RWPE1 (cell line): Measurements from ENCODE around the gene PEAR1.
"Not testable (repeated sequence)": the region's sequence is repeated elsewhere in the genome, so short reads cannot be mapped to it uniquely, and the experiment has no call there.

ENCODE experiments used
- CTCF ChIA-PET: fragments of 350-600 bp; sonication (Branson Sonifier 250); formaldehyde crosslinking; extraction: SDS; loops from one replicate; lab custom pipeline; 2021; lab: Yijun Ruan, JAX
- POLR2A ChIA-PET: fragments of 400-600 bp; formaldehyde crosslinking; extraction: SDS; loops from one replicate; lab custom pipeline; 2020; ENCODE audit warnings: antibody characterized with exemption; ENCODE audit not compliant: low non-redundant PET; lab: Yijun Ruan, JAX
- DNase-seq: peaks from one replicate; pipeline ENCODE4 v3.0.0; 2012; ENCODE audit warnings: low spot score
- H3K27ac ChIP-seq: fragments of 450-650 bp; 2 replicates; pipeline ENCODE4 v1.5.1; 2017
- CTCF ChIP-seq: fragments of 450-650 bp; conservative IDR thresholded peaks from 2 replicates; pipeline ENCODE4 v1.5.1; 2017; ENCODE audit warnings: low read depth, mild to moderate bottlenecking

The PEAR1 gene

GRCh38 chr1:156922986-156923669 is 29.6 kb downstream of the PEAR1 start:
- ChIA-PET POLR2A (no interaction called here), CTCF (interaction anchor here (0.6 kb wide), 2 partner anchors 13 to 167 kb away, joined by 3 to 4 read pairs; no protein-coding TSS in a partner anchor)
- no peak overlapping the region for H3K27ac ChIP-seq
- TF ChIP-seq CTCF, result no peak
- no peak for DNase-seq

GRCh38 chr1:156923670-156924477 is 30.4 kb downstream of the PEAR1 start:
- ChIA-PET CTCF (interaction anchor here (0.6 to 0.9 kb wide), 2 partner anchors 64 to 166 kb away, joined by 3 read pairs; no protein-coding TSS in a partner anchor), POLR2A (no interaction called here)
- no peak for TF ChIP-seq CTCF
- no peak for DNase-seq
- H3K27ac ChIP-seq, result no peak overlapping the region

GRCh38 chr1:156924478-156925153 is 31.1 kb downstream of the PEAR1 start:
- DNase-seq, result no peak
- ChIA-PET POLR2A (no interaction called here), CTCF (interaction anchor here (0.9 kb wide), 1 partner anchor 65 kb away, joined by 3 read pairs; no protein-coding TSS in a partner anchor)
- no peak overlapping the region for H3K27ac ChIP-seq
- no peak for TF ChIP-seq CTCF

GRCh38 chr1:156925154-156926010 is 31.9 kb downstream of the PEAR1 start:
- POLR2A ChIA-PET, result no interaction called here
- CTCF ChIA-PET, result interaction anchor here (0.7 to 4.1 kb wide), 4 partner anchors 15 to 65 kb away, joined by 3 to 77 read pairs (median 14); partner anchors contain the start of genes INSRR, NTRK1 and PEAR1
- TF ChIP-seq CTCF, result no peak

GRCh38 chr1:156926175-156926574 is 32.7 kb downstream of the PEAR1 start:
- peak; percentile 46 for DNase-seq
- 0 out of 2 replicates have a peak overlapping the region, but pooled peaks have one; percentile 35 for H3K27ac ChIP-seq
- ChIA-PET POLR2A (interaction anchor here (0.6 kb wide), 1 partner anchor 172 kb away, joined by 9 read pairs; no protein-coding TSS in a partner anchor), CTCF (interaction anchor here (0.6 to 4.1 kb wide), 6 partner anchors 15 to 268 kb away, joined by 3 to 77 read pairs (median 7); partner anchors contain the start of genes INSRR, NTRK1 and PEAR1)
- no peak for TF ChIP-seq CTCF

More at GRCh38 chr1:156925154-156926010, 31.9 kb downstream of the PEAR1 start:
- no peak overlapping the region for H3K27ac ChIP-seq
- no peak for DNase-seq

- POLR2A ChIA-PET, result interaction anchor here (0.6 kb wide), 1 partner anchor 173 kb away, joined by 9 read pairs; no protein-coding TSS in a partner anchor
- not testable (repeated sequence) for DNase-seq, H3K27ac ChIP-seq
- CTCF ChIA-PET, result interaction anchor here (0.6 to 4.1 kb wide), 10 partner anchors 10 to 269 kb away, joined by 3 to 77 read pairs (median 10); partner anchors contain the start of genes INSRR, NTRK1 and PEAR1
These were observed 33.2 kb downstream of the PEAR1 start for GRCh38 chr1:156926695-156927094.
